Measurements from ENCODE around the gene KIAA1328.
"Not testable (repeated sequence)": the region's sequence is repeated elsewhere in the genome, so short reads cannot be mapped to it uniquely, and the experiment has no call there.

KIAA1328 gene

DNA sequence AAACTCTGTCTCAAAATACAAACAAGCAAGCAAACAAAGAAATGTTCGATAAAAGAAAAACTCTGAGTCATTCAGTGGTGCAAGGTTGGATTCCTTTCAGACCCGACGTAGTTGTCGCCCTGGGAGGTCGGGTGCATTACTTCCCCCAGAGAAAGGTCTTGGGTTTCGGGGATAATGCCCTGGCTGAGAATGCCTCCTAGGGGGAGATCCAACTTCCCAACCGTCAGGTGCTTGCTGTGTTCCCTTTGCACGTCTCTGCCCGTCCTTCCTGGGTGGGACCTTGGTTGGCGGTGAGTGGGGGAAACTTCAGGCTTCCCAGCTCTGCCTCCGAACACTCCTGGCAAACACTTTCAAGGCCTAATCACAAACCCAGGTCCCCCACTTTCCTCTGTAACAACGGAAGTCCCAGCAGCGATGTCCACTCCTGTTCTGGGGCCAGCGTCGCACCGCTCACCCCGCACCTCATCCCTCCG, 734 bp upstream of the KIAA1328 start:
- FAIRE-seq, result no peak

DNA sequence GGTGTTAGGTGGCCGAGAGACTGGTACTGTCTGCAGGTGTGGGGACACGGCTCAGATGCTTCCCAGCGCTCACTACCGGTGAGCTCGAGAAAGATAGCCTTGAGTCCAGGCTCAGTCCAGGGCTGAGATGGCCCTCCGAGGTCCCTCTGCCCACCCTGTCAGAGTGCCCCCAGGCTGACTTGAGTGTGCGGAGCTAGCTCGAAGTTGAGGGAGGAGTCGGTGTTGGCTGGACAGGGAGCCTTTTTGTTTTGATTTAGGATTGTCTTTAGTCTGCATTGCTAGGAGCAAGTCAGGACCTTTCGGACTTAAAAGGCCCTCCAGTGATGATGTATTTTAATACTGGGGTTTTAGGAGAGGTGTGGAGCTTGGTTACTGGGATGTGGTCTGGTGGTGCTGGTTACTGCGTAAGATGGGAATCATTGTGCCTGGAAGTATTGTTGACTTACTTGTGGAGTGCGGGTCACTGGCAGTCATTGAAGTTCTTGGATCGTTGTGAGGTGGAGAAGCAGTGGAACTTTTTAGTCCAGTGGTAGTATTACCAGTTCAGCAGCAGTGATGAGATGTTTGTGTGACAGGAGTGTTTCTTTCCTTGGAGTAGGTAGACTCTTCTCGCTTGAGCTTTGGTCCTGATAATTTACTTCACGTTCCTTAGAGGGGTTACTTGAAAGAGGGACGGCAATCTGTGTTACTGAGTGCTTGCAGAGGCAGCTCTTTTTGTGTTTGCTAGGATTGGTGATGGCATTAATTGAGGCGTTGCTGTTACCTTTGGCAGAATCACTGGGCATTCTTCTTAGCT, 633 bp downstream of the KIAA1328 start:
- FAIRE-seq, result no peak

GRCh38 chr18:36830158-36830495, 1.2 kb downstream of the KIAA1328 start:
- no peak for FAIRE-seq

- no peak for FAIRE-seq
These were observed 2.2 kb downstream of the KIAA1328 start for GRCh38 chr18:36831139-36831538.

DNA sequence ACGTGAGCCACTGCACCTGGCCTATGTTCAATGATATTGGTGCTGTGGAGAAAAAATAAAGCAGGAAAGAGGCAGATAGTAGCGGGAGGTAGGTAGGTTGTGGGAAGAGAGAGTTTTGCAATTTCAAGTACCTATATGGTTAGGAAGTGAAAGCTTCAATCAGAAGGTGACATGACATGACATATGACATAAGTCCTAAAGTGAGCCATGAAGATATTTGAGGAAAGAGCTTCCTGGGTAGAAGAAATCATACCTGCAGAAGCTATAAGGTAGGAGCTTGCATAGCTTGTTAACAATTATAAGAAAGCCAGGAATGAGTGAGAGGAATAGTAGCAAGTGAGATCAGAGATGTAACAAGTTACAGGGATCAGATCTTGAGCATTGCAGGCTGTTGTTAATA, 4.2 kb downstream of the KIAA1328 start:
- FAIRE-seq, result no peak

GRCh38 chr18:36835927-36836326, 7.0 kb downstream of the KIAA1328 start:
- FAIRE-seq, result no peak

DNA sequence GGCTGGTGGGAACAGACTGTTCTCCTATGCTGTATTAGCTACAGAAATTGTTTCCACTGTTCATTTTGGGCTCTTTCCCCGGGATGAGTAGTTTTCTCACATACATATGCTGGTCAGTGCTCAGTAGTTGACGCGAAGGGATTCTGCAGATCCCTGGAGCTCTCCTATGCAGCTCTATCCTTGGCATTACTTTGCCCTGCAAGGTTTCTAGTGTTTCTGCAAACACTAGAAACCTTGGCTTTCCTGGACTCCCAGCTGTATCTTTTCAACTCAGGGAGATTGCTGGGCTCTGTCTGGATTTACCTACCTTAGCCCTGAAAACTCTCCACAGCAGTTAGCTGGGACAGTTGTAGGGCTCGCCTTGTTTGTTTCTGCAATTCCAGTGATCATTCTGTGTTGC, 10.9 kb downstream of the KIAA1328 start:
- no peak for FAIRE-seq

GRCh38 chr18:36843199-36843598, 14.3 kb downstream of the KIAA1328 start:
- FAIRE-seq, result no peak

DNA sequence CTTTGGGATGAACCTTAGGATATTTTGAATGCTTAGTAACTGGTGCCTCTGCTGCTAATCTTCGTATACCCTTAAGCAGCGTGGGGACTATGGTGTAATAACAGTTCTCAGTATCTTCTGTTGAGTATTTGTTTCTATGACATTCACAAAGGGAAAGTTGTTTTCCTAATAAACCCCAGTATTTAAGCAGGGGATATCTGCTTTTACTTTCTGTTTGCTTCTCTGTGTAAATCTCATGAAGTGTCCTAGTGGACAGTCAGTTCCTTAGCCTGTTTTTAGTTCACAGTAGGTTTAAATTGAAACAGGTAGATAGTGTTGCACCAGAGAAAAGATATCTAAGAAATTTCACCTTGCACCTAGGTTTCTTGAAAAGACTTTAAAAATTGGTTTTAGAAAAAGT, 14.9 kb downstream of the KIAA1328 start:
- no peak for FAIRE-seq

DNA sequence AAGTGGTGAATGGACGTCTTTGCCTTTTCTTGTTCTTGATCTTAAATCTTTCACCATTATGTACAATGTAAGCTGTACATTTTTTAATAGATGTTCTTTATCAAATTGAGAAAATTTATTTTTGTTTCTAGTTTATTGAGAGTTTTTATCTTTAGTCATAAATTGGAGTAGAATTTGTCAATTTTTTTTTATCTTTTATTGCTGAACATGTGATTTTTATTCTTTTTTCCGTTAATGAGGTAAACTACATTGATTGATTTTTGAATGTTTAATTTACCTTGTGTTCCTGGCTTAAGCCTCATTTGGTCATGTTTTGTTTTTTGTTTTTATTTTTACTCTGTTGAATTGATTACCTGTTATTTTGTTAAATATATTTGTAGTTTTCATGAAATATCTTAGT, 19.7 kb downstream of the KIAA1328 start:
- no peak for FAIRE-seq

DNA sequence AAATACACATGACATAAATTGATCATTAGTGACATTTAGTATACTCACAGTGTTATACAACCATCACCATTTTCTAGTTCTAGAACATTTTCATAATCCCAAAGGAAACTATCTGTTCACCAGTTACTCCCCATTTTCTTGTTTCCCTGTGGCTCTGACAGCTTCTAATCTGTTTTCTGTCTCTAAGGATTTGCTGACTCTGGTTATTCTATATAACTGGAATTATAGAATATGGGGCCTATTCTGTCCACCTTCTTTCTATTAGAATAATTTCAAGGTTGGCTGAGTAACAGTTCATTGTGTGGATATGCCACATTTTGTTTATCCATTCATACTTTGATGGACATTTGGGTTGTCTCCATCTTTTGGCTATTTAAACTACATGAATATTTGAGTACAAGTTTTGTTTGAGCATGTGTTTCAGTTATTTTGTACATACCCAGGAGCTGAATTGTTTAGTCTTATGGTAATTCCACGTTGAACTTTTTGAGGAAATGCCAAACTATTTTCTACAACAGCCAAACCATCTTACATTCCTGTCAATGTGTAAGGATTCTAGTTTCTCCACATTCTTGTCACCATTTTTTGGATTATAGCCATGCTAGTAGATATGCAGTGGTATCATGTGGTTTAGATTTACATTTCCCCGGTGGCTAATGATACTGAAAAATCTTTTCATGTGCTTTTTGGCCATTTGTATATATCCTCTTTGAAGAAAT, 20.5 kb downstream of the KIAA1328 start:
- FAIRE-seq, result no peak

DNA sequence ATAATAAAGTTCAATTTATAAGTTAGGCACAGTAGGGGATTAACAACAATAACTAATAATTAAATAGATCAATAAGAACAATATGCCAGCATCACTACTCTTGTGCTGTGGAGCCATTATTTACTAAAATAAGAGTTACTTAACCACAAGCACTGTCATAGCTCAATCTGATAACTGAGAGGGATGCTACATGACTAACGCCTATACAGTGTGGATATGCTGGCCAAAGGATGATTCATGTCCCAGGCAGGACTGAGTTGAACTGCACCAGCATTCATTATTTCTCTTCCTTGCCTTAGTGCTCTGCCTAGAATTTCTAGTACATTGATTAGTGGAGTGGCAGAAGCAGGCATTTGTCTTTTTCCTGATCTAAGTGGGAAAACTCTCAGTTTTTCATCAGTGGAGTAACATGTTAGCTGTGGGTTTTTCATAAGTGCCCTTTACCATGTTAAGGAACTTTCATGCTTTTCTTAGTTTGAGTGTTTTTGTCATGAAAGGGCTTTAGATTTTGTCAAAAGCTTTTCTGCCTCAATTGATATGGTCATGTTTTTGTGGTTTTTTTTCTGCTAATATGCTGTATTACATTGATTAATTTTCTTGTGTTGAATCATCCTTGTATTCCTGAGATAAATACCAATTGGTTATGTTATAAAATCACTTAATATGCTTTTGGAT, 21.7 kb downstream of the KIAA1328 start:
- FAIRE-seq, result no peak

DNA sequence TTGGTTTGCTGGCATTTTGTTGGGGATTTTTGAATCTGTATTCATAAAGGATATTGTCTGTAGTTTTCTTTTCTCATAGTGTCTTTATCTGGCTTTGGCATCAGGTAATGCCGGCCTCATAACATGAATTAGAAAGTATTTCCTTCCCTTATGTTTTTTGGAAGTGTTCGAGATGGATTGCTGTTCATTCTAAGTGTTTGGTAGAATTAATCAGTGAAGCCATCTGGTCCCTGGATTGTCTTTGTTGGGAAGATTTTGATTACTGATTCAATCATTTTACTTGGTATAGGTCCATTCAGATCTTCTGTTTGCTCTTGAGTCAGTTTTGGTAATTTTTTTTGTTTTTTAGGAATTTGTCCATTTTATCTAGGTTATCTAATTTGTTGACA, 22.3 kb downstream of the KIAA1328 start:
- FAIRE-seq, result no peak

DNA sequence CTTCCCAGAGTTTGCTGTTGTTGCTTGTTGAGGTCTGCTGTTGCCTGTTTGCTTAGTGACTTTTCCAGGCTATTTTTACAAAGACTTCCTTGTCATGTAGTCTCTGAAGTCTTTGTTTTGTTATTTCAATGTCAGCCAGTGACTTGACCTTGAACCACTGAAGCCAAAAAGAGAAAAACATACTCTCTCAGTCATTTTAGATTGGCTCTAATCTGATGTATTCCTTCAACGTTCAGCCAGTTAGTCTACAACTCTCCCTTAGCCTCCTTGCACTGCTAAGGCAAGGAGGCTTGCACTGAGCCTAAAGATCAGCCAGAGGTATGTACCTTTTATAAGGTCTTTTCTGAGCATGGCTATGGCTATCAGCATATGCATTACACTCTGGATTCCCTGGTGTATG, 27.9 kb downstream of the KIAA1328 start:
- no peak for FAIRE-seq

GRCh38 chr18:36862182-36862581, 33.3 kb downstream of the KIAA1328 start:
- FAIRE-seq, result no peak

DNA sequence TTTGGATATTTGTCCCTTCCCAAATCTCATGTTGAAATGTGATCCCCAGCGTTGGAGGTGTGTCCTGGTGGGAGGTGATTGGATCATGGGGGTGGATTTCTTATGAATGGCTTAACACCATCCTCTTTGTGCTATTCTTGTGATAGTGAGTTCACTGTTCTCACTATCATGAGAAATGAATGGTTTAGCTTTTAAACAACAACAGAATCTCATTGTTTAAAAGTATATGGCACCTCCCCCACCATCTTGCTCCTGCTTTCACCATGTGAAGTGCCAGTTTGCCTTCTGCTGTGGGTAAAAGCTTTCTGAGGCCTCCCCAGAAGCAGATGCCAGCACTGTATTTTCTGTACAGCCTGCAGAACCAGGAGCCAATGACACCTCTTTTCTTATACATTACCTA, 38.1 kb downstream of the KIAA1328 start:
- no peak for FAIRE-seq

GRCh38 chr18:36871801-36872200, 42.9 kb downstream of the KIAA1328 start:
- FAIRE-seq, result no peak

DNA sequence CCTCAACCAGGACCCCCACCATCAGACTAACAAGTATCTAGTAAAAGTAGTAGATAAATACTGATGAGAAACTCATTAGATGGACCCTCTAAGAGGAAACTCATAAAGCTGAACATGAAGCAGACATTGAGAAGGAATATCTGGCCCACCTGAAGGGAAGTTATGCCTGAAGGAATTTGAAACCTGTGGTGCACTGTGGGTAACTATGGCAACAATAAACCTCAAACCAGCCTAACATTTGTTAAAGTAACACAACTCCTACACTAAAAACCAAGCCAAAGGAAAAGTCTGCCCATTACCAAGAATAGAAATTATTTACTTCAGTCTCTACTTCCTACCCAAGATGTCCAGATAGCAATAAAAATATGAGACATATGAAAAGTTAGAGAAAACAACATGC, 43.4 kb downstream of the KIAA1328 start:
- no peak for FAIRE-seq

GRCh38 chr18:36873826-36874225, 44.9 kb downstream of the KIAA1328 start:
- not testable (repeated sequence) for FAIRE-seq

DNA sequence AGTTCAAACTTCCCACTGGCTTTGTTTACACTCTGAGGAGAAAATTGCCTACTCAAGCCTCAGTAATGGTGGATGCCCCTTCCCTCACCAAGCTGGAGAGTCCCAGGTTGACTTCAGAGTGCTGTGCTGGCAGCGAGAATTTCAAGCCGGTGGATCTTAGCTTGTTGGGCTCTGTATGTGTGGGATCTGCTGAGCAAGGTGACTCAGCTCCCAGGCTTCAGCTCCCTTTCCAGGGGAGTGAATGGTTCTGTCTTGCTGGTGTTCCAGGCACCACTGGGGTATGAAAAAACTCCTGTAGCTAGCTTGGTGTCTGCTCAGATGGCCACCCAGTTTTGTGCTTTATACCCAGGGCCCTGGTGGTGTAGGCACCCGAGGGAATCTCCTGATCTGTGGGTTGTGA, 50.9 kb downstream of the KIAA1328 start:
- FAIRE-seq, result not testable (repeated sequence)

- no peak for FAIRE-seq
These were observed 57.1 kb downstream of the KIAA1328 start for GRCh38 chr18:36885981-36886380.

- FAIRE-seq, result no peak
These were observed 58.2 kb downstream of the KIAA1328 start for GRCh38 chr18:36887114-36887513.

DNA sequence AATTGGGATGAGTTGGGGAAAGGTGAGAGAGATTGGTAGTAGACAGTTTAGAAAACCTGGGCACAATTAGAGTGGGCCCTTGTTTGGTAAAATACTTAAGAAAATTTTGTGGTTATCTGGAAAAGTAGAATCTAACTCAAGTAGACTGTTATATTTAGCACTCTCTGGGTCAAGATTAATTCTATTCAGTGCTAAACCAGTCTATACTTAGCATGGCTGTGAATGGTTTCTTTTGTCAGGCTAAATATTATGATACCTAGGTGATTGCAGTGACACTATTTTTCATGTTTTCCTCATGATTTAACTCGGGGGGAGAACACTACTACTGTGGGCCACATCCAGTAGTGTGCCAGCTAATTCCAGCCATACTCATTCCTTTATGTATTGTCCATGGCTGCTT, 58.9 kb downstream of the KIAA1328 start:
- no peak for FAIRE-seq

GRCh38 chr18:36888778-36889177, 59.9 kb downstream of the KIAA1328 start:
- no peak for FAIRE-seq
